Measurements from ENCODE around the gene NPAS1.

NPAS1 gene

GRCh38 chr19:47084879-47085439, 65.3 kb downstream of the NPAS1 start:
- no peak for DNase-seq (ENCODE audit: low spot score)

- DNase-seq (ENCODE audit: low spot score), result no peak
These were observed 66.6 kb downstream of the NPAS1 start for GRCh38 chr19:47086280-47086679.

GRCh38 chr19:47089767-47090350, 70.2 kb downstream of the NPAS1 start:
- DNase-seq (ENCODE audit: low spot score), result no peak

GRCh38 chr19:47093254-47093653, 73.6 kb downstream of the NPAS1 start:
- DNase-seq (ENCODE audit: low spot score), result no peak

GRCh38 chr19:47093841-47094240, 74.2 kb downstream of the NPAS1 start:
- DNase-seq (ENCODE audit: low spot score), result no peak

GRCh38 chr19:47094557-47095475, 75.2 kb downstream of the NPAS1 start:
- DNase-seq (ENCODE audit: low spot score), result no peak

Measured in LoVo (cell line).